Calu3 (cell line): Measurements from ENCODE around the gene TEPSIN. TPM values are rescaled to one million over a fixed set of nuclear protein-coding genes. Genes with fewer than 3 reads are reported as not detected.

Experiments used
- BruUV-seq: library from RNA; stranded (reverse); fragments of 400-500 nt; replicated peaks from 2 replicates; lab custom pipeline; 2021; lab: Mats Ljungman, UMichigan
- CTCF ChIA-PET: fragments of 300-600 bp; sonication (Branson Sonifier 250); formaldehyde crosslinking; loops from one replicate; lab custom pipeline; 2022; ENCODE audit warnings: antibody characterized with exemption; lab: Charles Lee
- DNase-seq: peaks from one replicate; pipeline ENCODE4 v3.0.0; 2022
- H3K27ac Mint-ChIP-seq: one replicate; pipeline ENCODE4 v1.8.0; 2022; ENCODE audit warnings: mixed read lengths; ENCODE audit not compliant: unreplicated experiment
- H3K27me3 Mint-ChIP-seq: one replicate; pipeline ENCODE4 v1.8.0; 2022; ENCODE audit warnings: mixed read lengths; ENCODE audit not compliant: unreplicated experiment
- H3K36me3 Mint-ChIP-seq: one replicate; pipeline ENCODE4 v1.8.0; 2022; ENCODE audit warnings: mild to moderate bottlenecking, moderate library complexity, mixed read lengths; ENCODE audit not compliant: insufficient read depth, unreplicated experiment
- H3K4me1 Mint-ChIP-seq: one replicate; pipeline ENCODE4 v1.8.0; 2022; ENCODE audit warnings: mild to moderate bottlenecking, low read depth, mixed read lengths; ENCODE audit not compliant: unreplicated experiment
- H3K4me3 Mint-ChIP-seq: one replicate; pipeline ENCODE4 v1.8.0; 2022; ENCODE audit warnings: mild to moderate bottlenecking, low read depth, moderate library complexity, mixed read lengths; ENCODE audit not compliant: unreplicated experiment
- H3K9me3 Mint-ChIP-seq: one replicate; pipeline ENCODE4 v1.8.0; 2022; ENCODE audit warnings: low read depth, mixed read lengths; ENCODE audit not compliant: unreplicated experiment
- CTCF ChIP-seq: fragments of 200-600 bp; IDR thresholded peaks from one replicate; pipeline ENCODE4 v1.8.0; 2022; ENCODE audit warnings: antibody characterized with exemption; ENCODE audit not compliant: unreplicated experiment
- intact Hi-C: fragments of 100-400 bp; cut with micrococcal nuclease; formaldehyde crosslinking; loops from one replicate; pipeline ENCODE4 v1.10.0; 2022; ENCODE audit not compliant: unreplicated experiment
- total RNA-seq: library from RNA; stranded (reverse); gene quantifications from 2 replicates; pipeline ENCODE4 v1.2.3, GENCODE V29; 2022

The TEPSIN gene
- total RNA-seq, 1 experiment from 2014 or later: 37.0 TPM

DNA sequence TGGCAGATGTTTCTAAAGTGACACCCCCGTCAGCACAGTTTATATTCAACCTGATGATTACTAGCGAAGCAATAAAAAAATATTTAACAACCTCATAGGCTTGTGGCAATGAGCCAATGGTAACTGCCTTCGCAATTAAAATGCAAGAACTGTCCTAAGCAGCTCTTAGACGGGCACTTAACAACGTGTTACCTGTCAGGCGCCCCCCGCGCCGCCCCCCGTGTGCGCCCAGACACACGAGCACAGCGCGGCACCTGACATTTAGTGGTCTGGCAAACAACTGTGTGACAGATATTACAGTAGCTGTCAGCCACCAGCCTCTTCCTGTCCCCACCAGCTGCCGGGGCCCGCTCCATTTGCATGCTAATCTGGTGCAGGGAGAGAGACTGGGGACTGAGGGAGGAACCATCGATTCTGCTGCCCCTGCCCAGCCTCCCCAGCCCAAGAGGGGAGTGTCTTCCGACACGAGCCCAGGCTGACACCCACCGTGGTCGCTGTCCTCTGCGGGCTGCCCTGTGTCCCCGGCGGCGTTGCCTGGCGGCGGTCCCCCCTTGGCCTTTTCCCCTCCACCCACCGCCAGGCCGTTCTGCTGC lies 12.9 kb upstream of the TEPSIN start:
- no TSS peak for BruUV-seq
- H3K4me3 Mint-ChIP-seq: no peak overlapping the region
- peaks cover 75% of the 10 kb centered on the region for H3K36me3 Mint-ChIP-seq
- H3K9me3 Mint-ChIP-seq: no peaks in the 10 kb centered on the region
- H3K27ac Mint-ChIP-seq: no peak overlapping the region
- no peaks in the 10 kb centered on the region for H3K27me3 Mint-ChIP-seq
- CTCF ChIA-PET: no interaction called here
- intact Hi-C loops: loop anchor here (5.0 kb wide), 1 partner anchor 230 kb away; no protein-coding TSS in a partner anchor
- TF ChIP-seq CTCF: no peak
- no peaks in the 10 kb centered on the region for H3K4me1 Mint-ChIP-seq
- DNase-seq: no peak

DNA sequence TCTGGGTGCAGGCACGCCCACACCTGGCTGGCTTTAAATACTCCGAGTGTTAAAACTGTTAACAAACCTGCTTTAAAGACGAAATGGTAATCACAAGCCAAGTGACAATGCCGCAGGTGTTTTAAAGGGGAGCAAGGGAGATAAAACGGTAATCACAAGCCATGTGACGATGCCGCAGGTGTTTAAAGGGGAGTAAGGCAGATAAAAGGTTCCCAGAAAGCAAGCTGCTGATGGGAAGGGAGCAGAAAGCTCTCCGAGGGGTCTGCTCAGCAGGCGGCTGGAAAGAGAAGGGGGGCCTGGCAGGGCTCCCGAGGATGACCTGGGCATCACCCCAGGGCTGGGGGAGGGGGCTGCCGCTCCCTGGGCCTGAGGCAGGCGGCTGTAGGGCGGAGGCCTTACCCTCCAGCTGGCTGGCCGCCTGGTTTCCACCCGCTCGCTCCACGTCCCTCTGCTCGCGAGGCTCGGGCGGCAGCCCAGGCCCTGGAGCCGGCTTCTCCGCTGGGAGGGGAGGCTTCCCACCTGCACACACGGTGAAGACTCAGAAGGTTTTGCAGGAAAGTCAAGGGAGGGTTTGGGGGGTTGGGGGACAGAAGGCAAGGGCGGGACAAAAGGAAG lies 12.3 kb upstream of the TEPSIN start:
- no TSS peak for BruUV-seq
- TF ChIP-seq CTCF: no peak
- intact Hi-C loops: loop anchor here (5.0 kb wide), 1 partner anchor 231 kb away; no protein-coding TSS in a partner anchor
- H3K4me1 Mint-ChIP-seq: no peaks in the 10 kb centered on the region
- H3K9me3 Mint-ChIP-seq: no peaks in the 10 kb centered on the region
- peaks cover 79% of the 10 kb centered on the region for H3K36me3 Mint-ChIP-seq
- no peak overlapping the region for H3K27ac Mint-ChIP-seq
- DNase-seq: no peak
- H3K4me3 Mint-ChIP-seq: no peak overlapping the region
- H3K27me3 Mint-ChIP-seq: no peaks in the 10 kb centered on the region
- CTCF ChIA-PET: no interaction called here

DNA sequence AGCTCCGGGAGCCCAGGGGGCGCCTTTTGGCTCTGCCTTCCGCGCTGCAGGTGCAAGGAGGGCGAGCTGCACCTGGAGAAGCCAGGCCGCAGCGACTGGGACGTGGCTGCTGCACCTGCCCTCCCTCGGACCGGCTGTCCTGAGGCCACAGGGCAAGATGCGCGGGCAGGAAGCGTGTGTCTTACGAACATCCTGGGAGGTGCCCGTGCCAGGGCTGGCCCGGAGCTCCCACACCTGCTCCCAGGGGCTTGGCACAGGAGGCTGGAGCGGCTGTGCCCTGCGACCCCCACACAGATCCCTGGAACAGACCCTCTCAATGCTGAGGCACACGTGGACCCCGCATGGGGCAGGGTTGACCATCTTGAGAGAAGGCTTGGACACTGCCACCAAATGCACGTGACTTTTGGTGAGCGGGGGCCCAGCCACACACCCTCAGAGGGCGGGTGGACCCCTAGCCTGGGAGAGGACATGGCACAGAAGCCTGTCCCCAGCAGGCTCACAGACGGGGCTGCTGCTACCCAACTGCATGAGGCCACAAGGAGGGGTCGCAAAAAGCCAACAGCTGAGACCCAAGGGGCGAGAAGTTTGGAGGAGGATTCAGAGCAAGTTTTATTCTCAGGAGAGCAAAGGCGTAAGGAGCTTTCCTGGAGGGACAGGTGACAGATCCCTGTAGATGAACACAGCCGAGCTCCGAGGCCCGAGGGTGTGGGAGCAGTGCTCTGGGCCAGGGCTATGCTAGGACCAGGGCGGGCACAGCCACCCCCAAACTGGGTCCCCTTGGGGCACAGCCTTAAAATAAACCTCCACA lies 11.6 kb upstream of the TEPSIN start:
- Mint-ChIP-seq H3K4me1 (no peaks in the 10 kb centered on the region), H3K9me3 (no peaks in the 10 kb centered on the region), H3K27me3 (no peaks in the 10 kb centered on the region), H3K27ac (no peak overlapping the region), H3K36me3 (peaks cover 84% of the 10 kb centered on the region), H3K4me3 (no peak overlapping the region)
- no peak for DNase-seq
- TF ChIP-seq CTCF: no peak
- intact Hi-C loops: loop anchor here (5.0 kb wide), 1 partner anchor 232 kb away; no protein-coding TSS in a partner anchor
- BruUV-seq: no TSS peak
- CTCF ChIA-PET: interaction anchor here (0.9 kb wide), 1 partner anchor 23 kb away, joined by 7 read pairs; no protein-coding TSS in a partner anchor

GRCh38 chr17:81249223-81250040 lies 10.6 kb upstream of the TEPSIN start:
- H3K4me1 Mint-ChIP-seq: no peaks in the 10 kb centered on the region
- no peak for DNase-seq
- peaks cover 84% of the 10 kb centered on the region for H3K36me3 Mint-ChIP-seq
- no peak overlapping the region for H3K27ac Mint-ChIP-seq
- no TSS peak for BruUV-seq
- H3K4me3 Mint-ChIP-seq: no peak overlapping the region
- CTCF ChIA-PET: interaction anchor here (0.9 kb wide), 1 partner anchor 22 kb away, joined by 7 read pairs; no protein-coding TSS in a partner anchor
- no peaks in the 10 kb centered on the region for H3K27me3 Mint-ChIP-seq
- no peak for TF ChIP-seq CTCF
- H3K9me3 Mint-ChIP-seq: no peaks in the 10 kb centered on the region
- intact Hi-C loops: loop anchor here (5.0 kb wide), 1 partner anchor 233 kb away; no protein-coding TSS in a partner anchor
